Astrocyte (in vitro differentiated cells and primary cell): ENCODE data around the gene STKLD1. TPM values are rescaled to one million over a fixed set of nuclear protein-coding genes. Genes with fewer than 3 reads are reported as not detected.

ENCODE experiments used
- DNase-seq: peaks from one replicate; pipeline ENCODE4 v3.0.0-alpha.2; 2010; ENCODE audit warnings: low read depth
- FAIRE-seq: peaks from 2 replicates; lab custom pipeline; 2011; peaks lifted over from hg19 to GRCh38; lab: Jason Lieb, UNC
- H2AFZ ChIP-seq: 2 replicates; pipeline ENCODE4 v1.6.0; 2012; ENCODE audit warnings: low read depth, low read length, inconsistent platforms
- H3K27ac ChIP-seq: 2 replicates; pipeline ENCODE4 v1.5.1; 2011; ENCODE audit warnings: low read depth, low read length, inconsistent platforms
- H3K27me3 ChIP-seq: 2 replicates; pipeline ENCODE4 v1.6.0; 2011; ENCODE audit warnings: low read length, inconsistent platforms; ENCODE audit not compliant: insufficient read depth
- H3K36me3 ChIP-seq: 2 replicates; pipeline ENCODE4 v1.5.1; 2011; ENCODE audit warnings: low read length, inconsistent platforms; ENCODE audit not compliant: insufficient read depth
- H3K4me1 ChIP-seq: 2 replicates; pipeline ENCODE4 v1.5.1; 2011; ENCODE audit warnings: low read length, inconsistent platforms; ENCODE audit not compliant: insufficient read depth
- H3K4me2 ChIP-seq: 2 replicates; pipeline ENCODE4 v1.6.0; 2012; ENCODE audit warnings: low read length, inconsistent platforms
- H3K4me3 ChIP-seq: 2 replicates; pipeline ENCODE4 v1.5.1; 2011; ENCODE audit warnings: low read depth, mild to moderate bottlenecking, low read length, inconsistent platforms; ENCODE audit not compliant: insufficient read depth
- H3K79me2 ChIP-seq: 2 replicates; pipeline ENCODE4 v1.6.0; 2012; ENCODE audit warnings: mild to moderate bottlenecking, low read length, inconsistent platforms; ENCODE audit not compliant: insufficient read depth
- H3K9ac ChIP-seq: 2 replicates; pipeline ENCODE4 v1.6.0; 2012; ENCODE audit warnings: mild to moderate bottlenecking, low read length, inconsistent platforms
- H3K9me3 ChIP-seq: 2 replicates; pipeline ENCODE4 v1.5.1; 2012; ENCODE audit warnings: low read depth, mild to moderate bottlenecking, low read length, inconsistent platforms; ENCODE audit not compliant: insufficient read depth
- H4K20me1 ChIP-seq: 2 replicates; pipeline ENCODE4 v1.6.0; 2012; ENCODE audit warnings: low read length, inconsistent platforms; ENCODE audit not compliant: insufficient read depth
- H3K27ac Mint-ChIP-seq: one replicate; pipeline ENCODE4 v1.8.0; 2021; ENCODE audit warnings: mild to moderate bottlenecking, mixed read lengths; ENCODE audit not compliant: unreplicated experiment
- H3K27me3 Mint-ChIP-seq: one replicate; pipeline ENCODE4 v1.8.0; 2021; ENCODE audit warnings: low read depth, mixed read lengths; ENCODE audit not compliant: unreplicated experiment
- H3K36me3 Mint-ChIP-seq: one replicate; pipeline ENCODE4 v1.8.0; 2021; ENCODE audit warnings: low read depth, mixed read lengths; ENCODE audit not compliant: unreplicated experiment
- H3K4me1 Mint-ChIP-seq: one replicate; pipeline ENCODE4 v1.8.0; 2021; ENCODE audit warnings: low read depth, mixed read lengths; ENCODE audit not compliant: unreplicated experiment
- H3K4me3 Mint-ChIP-seq: one replicate; pipeline ENCODE4 v1.8.0; 2021; ENCODE audit warnings: mild to moderate bottlenecking, moderate library complexity, mixed read lengths; ENCODE audit not compliant: unreplicated experiment
- H3K9me3 Mint-ChIP-seq: one replicate; pipeline ENCODE4 v1.8.0; 2021; ENCODE audit warnings: mild to moderate bottlenecking, mixed read lengths; ENCODE audit not compliant: unreplicated experiment
- EZH2 ChIP-seq: IDR thresholded peaks from 2 replicates; pipeline ENCODE4 v1.6.1; 2012; ENCODE audit warnings: mild to moderate bottlenecking, low read length, inconsistent platforms; ENCODE audit not compliant: insufficient read depth
- total RNA-seq: library from RNA; stranded (reverse); gene quantifications from 2 replicates; pipeline ENCODE4 v1.2.1, GENCODE V29; 2021
- TF ChIP-seq, protein P1 (sequence below): IDR thresholded peaks from 2 replicates; pipeline ENCODE4 v1.5.1; 2011; ENCODE audit warnings: low read depth, mild to moderate bottlenecking, inconsistent platforms, low read length, moderate library complexity; ENCODE audit not compliant: insufficient read depth

The STKLD1 gene
- total RNA-seq, 1 donor from 2014 or later, result 0.82 TPM

DNA sequence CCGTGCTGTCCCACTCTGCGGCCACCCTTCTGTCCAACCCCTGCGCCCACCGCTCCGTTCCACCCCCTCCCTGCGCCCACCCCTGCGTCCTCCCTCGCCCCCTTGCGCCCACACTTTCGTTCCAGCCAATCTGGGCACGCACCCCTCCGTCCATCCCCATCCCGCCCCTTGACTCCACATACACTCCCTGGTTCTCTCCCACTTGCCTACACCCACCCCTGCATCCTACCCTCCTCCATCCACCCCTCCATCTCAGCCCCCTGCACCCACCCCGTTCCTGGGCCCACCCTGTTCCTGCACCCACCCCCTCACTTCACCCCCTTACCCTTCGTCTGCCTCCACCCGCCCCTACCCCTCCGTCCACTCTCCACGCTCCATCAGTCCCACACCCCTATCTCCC is 53.0 kb downstream of the STKLD1 start:
- no peak overlapping the region for H3K4me3 Mint-ChIP-seq
- H3K4me2 ChIP-seq, result peak overlapping the region; percentile 54
- H3K4me1 ChIP-seq, result no peaks in the 10 kb centered on the region
- peaks cover 4% of the 10 kb centered on the region for H3K36me3 Mint-ChIP-seq
- H3K9me3 Mint-ChIP-seq, result no peaks in the 10 kb centered on the region
- H3K4me1 Mint-ChIP-seq, result no peaks in the 10 kb centered on the region
- no peaks in the 10 kb centered on the region for H4K20me1 ChIP-seq
- H3K36me3 ChIP-seq, result no peaks in the 10 kb centered on the region
- DNase-seq (no peak), FAIRE-seq (no peak)
- H3K9ac ChIP-seq, result no peak overlapping the region
- peaks cover 13% of the 10 kb centered on the region for H3K27me3 ChIP-seq
- peaks cover 10% of the 10 kb centered on the region for H3K27me3 Mint-ChIP-seq
- no peak overlapping the region for H3K4me3 ChIP-seq
- H2AFZ ChIP-seq, result no peak overlapping the region
- no peaks in the 10 kb centered on the region for H3K79me2 ChIP-seq
- no peaks in the 10 kb centered on the region for H3K9me3 ChIP-seq
- H3K27ac Mint-ChIP-seq, result no peak overlapping the region
- H3K27ac ChIP-seq, result no peak overlapping the region
- TF ChIP-seq EZH2, result no peak
- TF ChIP-seq, protein P1, sequence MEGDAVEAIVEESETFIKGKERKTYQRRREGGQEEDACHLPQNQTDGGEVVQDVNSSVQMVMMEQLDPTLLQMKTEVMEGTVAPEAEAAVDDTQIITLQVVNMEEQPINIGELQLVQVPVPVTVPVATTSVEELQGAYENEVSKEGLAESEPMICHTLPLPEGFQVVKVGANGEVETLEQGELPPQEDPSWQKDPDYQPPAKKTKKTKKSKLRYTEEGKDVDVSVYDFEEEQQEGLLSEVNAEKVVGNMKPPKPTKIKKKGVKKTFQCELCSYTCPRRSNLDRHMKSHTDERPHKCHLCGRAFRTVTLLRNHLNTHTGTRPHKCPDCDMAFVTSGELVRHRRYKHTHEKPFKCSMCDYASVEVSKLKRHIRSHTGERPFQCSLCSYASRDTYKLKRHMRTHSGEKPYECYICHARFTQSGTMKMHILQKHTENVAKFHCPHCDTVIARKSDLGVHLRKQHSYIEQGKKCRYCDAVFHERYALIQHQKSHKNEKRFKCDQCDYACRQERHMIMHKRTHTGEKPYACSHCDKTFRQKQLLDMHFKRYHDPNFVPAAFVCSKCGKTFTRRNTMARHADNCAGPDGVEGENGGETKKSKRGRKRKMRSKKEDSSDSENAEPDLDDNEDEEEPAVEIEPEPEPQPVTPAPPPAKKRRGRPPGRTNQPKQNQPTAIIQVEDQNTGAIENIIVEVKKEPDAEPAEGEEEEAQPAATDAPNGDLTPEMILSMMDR, result no peak

DNA sequence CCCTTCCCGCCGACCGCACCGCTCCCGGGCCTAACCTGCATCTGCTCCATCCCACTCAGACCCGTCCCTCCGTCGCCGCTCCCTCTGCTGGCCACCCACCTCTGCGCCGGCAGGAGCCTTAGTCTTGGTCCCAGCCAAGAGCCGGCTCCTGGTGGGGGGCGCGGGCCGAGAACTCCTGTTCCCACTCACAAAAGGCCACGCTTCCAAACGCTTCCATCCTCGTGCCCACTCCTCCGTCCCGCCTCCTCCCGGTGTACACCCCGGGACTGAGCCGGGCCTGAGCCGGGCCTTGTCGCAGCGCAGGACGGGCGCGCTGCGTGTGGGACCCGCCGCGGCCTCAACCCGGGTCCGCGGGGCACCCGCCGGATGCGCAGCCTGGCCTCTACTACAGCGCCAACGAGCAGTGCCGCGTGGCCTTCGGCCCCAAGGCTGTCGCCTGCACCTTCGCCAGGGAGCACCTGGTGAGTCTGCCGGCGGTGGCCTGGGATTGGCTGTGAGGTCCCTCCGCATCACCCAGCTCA is 53.5 kb downstream of the STKLD1 start:
- Histone ChIP-seq H3K4me2 (peak overlapping the region; percentile 54), H4K20me1 (no peaks in the 10 kb centered on the region), H2AFZ (peak overlapping the region; percentile 34), H3K36me3 (no peaks in the 10 kb centered on the region), H3K4me1 (no peaks in the 10 kb centered on the region), H3K79me2 (no peaks in the 10 kb centered on the region), H3K4me3 (no peak overlapping the region), H3K27ac (no peak overlapping the region), H3K9me3 (no peaks in the 10 kb centered on the region), H3K27me3 (peaks cover 13% of the 10 kb centered on the region), H3K9ac (no peak overlapping the region)
- Mint-ChIP-seq H3K4me1 (no peaks in the 10 kb centered on the region), H3K4me3 (no peak overlapping the region), H3K27me3 (peaks cover 10% of the 10 kb centered on the region), H3K27ac (no peak overlapping the region), H3K36me3 (peaks cover 4% of the 10 kb centered on the region), H3K9me3 (no peaks in the 10 kb centered on the region)
- FAIRE-seq, result no peak
- peak; percentile 8 for DNase-seq
- no peak for TF ChIP-seq EZH2
- TF ChIP-seq, protein P1, result no peak

DNA sequence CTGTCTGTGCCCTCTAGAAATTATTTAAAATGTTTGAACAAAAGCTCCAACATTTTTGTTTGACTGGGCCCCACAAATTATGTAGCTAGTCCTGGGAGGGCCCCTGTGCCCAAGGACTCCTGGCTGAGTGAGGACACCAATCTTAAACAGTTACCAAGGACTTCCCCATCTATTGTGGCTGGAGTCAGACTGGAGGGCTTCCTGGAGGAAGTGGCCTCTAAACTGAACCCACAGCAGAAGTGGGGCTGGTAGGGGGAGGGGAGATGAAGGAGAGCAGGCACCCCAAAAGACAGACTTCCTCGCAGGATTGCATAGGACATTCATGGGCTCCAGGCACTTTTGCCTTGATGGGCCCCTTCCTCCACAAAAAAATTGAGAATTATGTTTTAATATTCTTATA is 54.1 kb downstream of the STKLD1 start:
- Histone ChIP-seq H2AFZ (no peak overlapping the region), H3K27ac (no peak overlapping the region), H3K4me3 (no peak overlapping the region), H3K27me3 (peaks cover 13% of the 10 kb centered on the region), H4K20me1 (no peaks in the 10 kb centered on the region), H3K4me1 (no peaks in the 10 kb centered on the region), H3K9me3 (no peaks in the 10 kb centered on the region), H3K79me2 (no peaks in the 10 kb centered on the region), H3K36me3 (no peaks in the 10 kb centered on the region), H3K4me2 (no peak overlapping the region), H3K9ac (no peak overlapping the region)
- H3K27ac Mint-ChIP-seq, result no peak overlapping the region
- H3K4me1 Mint-ChIP-seq, result no peaks in the 10 kb centered on the region
- no peak for TF ChIP-seq EZH2
- TF ChIP-seq, protein P1, result no peak
- FAIRE-seq (no peak), DNase-seq (no peak)
- peaks cover 4% of the 10 kb centered on the region for H3K36me3 Mint-ChIP-seq
- H3K4me3 Mint-ChIP-seq, result no peak overlapping the region
- H3K9me3 Mint-ChIP-seq, result no peaks in the 10 kb centered on the region
- peaks cover 10% of the 10 kb centered on the region for H3K27me3 Mint-ChIP-seq
